OCI-M1 (cell line): ENCODE measurements around the gene TOMM6.

Experiments
- DNase-seq: peaks from one replicate; lab custom pipeline; 2025; lab: John Stamatoyannopoulos, UW

The TOMM6 gene

GRCh38 chr6:41787219-41787917, at the start of gene TOMM6:
TSS of gene TOMM6 (plus strand) at chr6:41787694. CDS start at chr6:41787698, 4 bp downstream.
- DNase-seq = peak; percentile 98

- no peak for DNase-seq
These were observed 48.5 kb upstream of the TOMM6 start for GRCh38 chr6:41739041-41739440.

GRCh38 chr6:41740366-41741162, 46.9 kb upstream of the TOMM6 start:
- DNase-seq = no peak

- DNase-seq = no peak
These were observed 45.6 kb upstream of the TOMM6 start for GRCh38 chr6:41741625-41742490.

GRCh38 chr6:41743406-41744235, 43.9 kb upstream of the TOMM6 start:
- DNase-seq = no peak

GRCh38 chr6:41744236-41744787, 43.2 kb upstream of the TOMM6 start:
- no peak for DNase-seq

- DNase-seq = no peak
These were observed 41.4 kb upstream of the TOMM6 start for GRCh38 chr6:41746107-41746506.

GRCh38 chr6:41747256-41748101, 40.0 kb upstream of the TOMM6 start, which contains the start of gene PGC:
TSS of gene PGC (minus strand) at chr6:41747397. CDS start at chr6:41747334, 63 bp downstream.
- DNase-seq = no peak

GRCh38 chr6:41748102-41748477, 39.4 kb upstream of the TOMM6 start:
- DNase-seq = no peak

- DNase-seq = no peak
These were observed 39.0 kb upstream of the TOMM6 start for GRCh38 chr6:41748542-41748941.

- DNase-seq = no peak
These were observed 37.1 kb upstream of the TOMM6 start for GRCh38 chr6:41750374-41750773.

- DNase-seq = no peak
These were observed 31.6 kb upstream of the TOMM6 start for GRCh38 chr6:41755895-41756294.

- DNase-seq = no peak
These were observed 31.1 kb upstream of the TOMM6 start for GRCh38 chr6:41756354-41756753.

GRCh38 chr6:41757271-41757670, 30.2 kb upstream of the TOMM6 start:
- DNase-seq = no peak

GRCh38 chr6:41757931-41758640, 29.4 kb upstream of the TOMM6 start:
- DNase-seq = no peak

- no peak for DNase-seq
These were observed 28.9 kb upstream of the TOMM6 start for GRCh38 chr6:41758641-41759035.

- DNase-seq = no peak
These were observed 28.2 kb upstream of the TOMM6 start for GRCh38 chr6:41759106-41759904.

GRCh38 chr6:41759905-41760579, 27.5 kb upstream of the TOMM6 start:
- no peak for DNase-seq
